ENCODE results near the gene ERN1. TPM values are rescaled to one million over a fixed set of nuclear protein-coding genes. Genes with fewer than 3 reads are reported as not detected.

The ERN1 gene
- total RNA-seq, 4 donors from 2014 or later = 4.4 to 56.5 (median 15.0) TPM

- H3K4me1 ChIP-seq = peaks cover 0 to 7% of the 10 kb centered on the region in 2 donors
- TF ChIP-seq POLR2A (IDR thresholded peaks at IDR 0.05) (no peak), CTCF (IDR thresholded peaks at IDR 0.05) (no peak)
Observed at GRCh38 chr17:64081802-64082799, 47.8 kb downstream of the ERN1 start.

GRCh38 chr17:64080174-64080618 lies 49.7 kb downstream of the ERN1 start:
- DNase-seq = no peak
- Histone ChIP-seq H3K27ac (no peak overlapping the region), H3K9me3 (no peaks in the 10 kb centered on the region), H3K4me3 (no peak overlapping the region), H3K36me3 (no peaks in the 10 kb centered on the region), H3K4me1 (peaks cover 0 to 7% of the 10 kb centered on the region in 2 donors), H3K27me3 (no peaks in the 10 kb centered on the region)
- TF ChIP-seq CTCF (IDR thresholded peaks at IDR 0.05) = no peak
- TF ChIP-seq POLR2A (IDR thresholded peaks at IDR 0.05) = no peak
- intact Hi-C loops (cut with DNase I; ENCODE audit: low total_unique reads) = no loop called here

More at GRCh38 chr17:64081802-64082799, 47.8 kb downstream of the ERN1 start:
- intact Hi-C loops (cut with DNase I; ENCODE audit: low total_unique reads) = no loop called here
- Histone ChIP-seq H3K27ac (peak overlapping the region in 1 of 2 donors; percentile 22), H3K9me3 (no peaks in the 10 kb centered on the region), H3K4me3 (no peak overlapping the region), H3K27me3 (no peaks in the 10 kb centered on the region), H3K36me3 (no peaks in the 10 kb centered on the region)
- DNase-seq = no peak

GRCh38 chr17:64077379-64077778 lies 52.6 kb downstream of the ERN1 start:
- TF ChIP-seq POLR2A (IDR thresholded peaks at IDR 0.05) = no peak
- no peak for TF ChIP-seq CTCF (IDR thresholded peaks at IDR 0.05)
- no peak for DNase-seq

GRCh38 chr17:64075913-64076312 lies 54.0 kb downstream of the ERN1 start:
- no peaks in the 10 kb centered on the region for H3K27me3 ChIP-seq
- TF ChIP-seq POLR2A (IDR thresholded peaks at IDR 0.05) = no peak
- TF ChIP-seq CTCF (IDR thresholded peaks at IDR 0.05) = no peak
- no peak for DNase-seq
- no peaks in the 10 kb centered on the region for H3K36me3 ChIP-seq
- no peaks in the 10 kb centered on the region for H3K4me1 ChIP-seq
- no peak overlapping the region for H3K27ac ChIP-seq
- no peak overlapping the region for H3K4me3 ChIP-seq
- intact Hi-C loops (cut with DNase I; ENCODE audit: low total_unique reads) = no loop called here
- no peaks in the 10 kb centered on the region for H3K9me3 ChIP-seq

More at GRCh38 chr17:64077379-64077778, 52.6 kb downstream of the ERN1 start:
- no peaks in the 10 kb centered on the region for H3K36me3 ChIP-seq
- no peak overlapping the region for H3K27ac ChIP-seq
- H3K4me1 ChIP-seq = peaks cover 0 to 1% of the 10 kb centered on the region in 2 donors
- H3K4me3 ChIP-seq = no peak overlapping the region
- H3K27me3 ChIP-seq = no peaks in the 10 kb centered on the region
- intact Hi-C loops (cut with DNase I; ENCODE audit: low total_unique reads) = no loop called here
- H3K9me3 ChIP-seq = no peaks in the 10 kb centered on the region
